Kidney (tissue), 14 donors: ENCODE data around the gene NOC4L. TPM values are rescaled to one million over a fixed set of nuclear protein-coding genes. Genes with fewer than 3 reads are reported as not detected.

Experiments
- DNase-seq, 5 donors: peaks; one replicate each; pipeline ENCODE4 v3.0.0-alpha.2; 2013 to 2020
- FAIRE-seq: peaks from 2 replicates; lab custom pipeline; 2012; peaks lifted over from hg19 to GRCh38; lab: Jason Lieb, UNC
- H3K27ac ChIP-seq, 2 donors: one replicate each; pipeline ENCODE4 v1.7.0; 2013; ENCODE audit warnings: low read depth in 2 of 2, low read length in 2 of 2, inconsistent platforms in 1 of 2
- H3K27me3 ChIP-seq: one replicate; pipeline ENCODE4 v1.7.1; 2013; ENCODE audit warnings: low read length, inconsistent platforms; ENCODE audit not compliant: control insufficient read depth, insufficient read depth
- H3K36me3 ChIP-seq, 3 donors: one replicate each; pipeline versions ENCODE4 v1.7.0 to v1.7.1; 2013; ENCODE audit warnings: low read length in 3 of 3, control low read depth in 1 of 3, inconsistent platforms in 1 of 3; ENCODE audit not compliant: insufficient read depth in 3 of 3, control insufficient read depth in 2 of 3
- H3K4me1 ChIP-seq, 3 donors: one replicate each; pipeline versions ENCODE4 v1.7.0 to v1.7.1; 2013; ENCODE audit warnings: low read length in 3 of 3, inconsistent platforms in 1 of 3, low read depth in 1 of 3; ENCODE audit not compliant: control insufficient read depth in 2 of 3, insufficient read depth in 2 of 3
- H3K4me3 ChIP-seq, 3 donors: one replicate each; pipeline versions ENCODE4 v1.7.0 to v1.8.1; 2013; ENCODE audit warnings: low read length in 3 of 3, control low read depth in 1 of 3, inconsistent platforms in 1 of 3
- H3K9ac ChIP-seq, 3 donors: one replicate each; pipeline versions ENCODE4 v1.7.0 to v1.7.1; 2013; ENCODE audit warnings: low read length in 3 of 3, control low read depth in 1 of 3, inconsistent platforms in 1 of 3
- H3K9me3 ChIP-seq, 3 donors: one replicate each; pipeline versions ENCODE4 v1.7.0 to v1.7.1; 2013; ENCODE audit warnings: low read length in 3 of 3, control low read depth in 1 of 3, inconsistent platforms in 1 of 3; ENCODE audit not compliant: control insufficient read depth in 2 of 3, insufficient read depth in 1 of 3
- intact Hi-C: fragments of 100-400 bp; cut with DNase I; formaldehyde crosslinking; loops from one replicate; pipeline ENCODE4 v1.11.1; 2022
- polyA plus RNA-seq: library from polyadenylated mRNA; stranded (reverse); fragments of 350-450 nt; fragmentation: Illumina TruSeq; extraction: RNeasy Lipid Tissue Mini Kit (QIAGEN cat#74804); gene quantifications from one replicate; pipeline ENCODE4 v1.2.3, GENCODE V29; 2014; ENCODE audit warnings: low read depth, low replicate concordance; ENCODE audit not compliant: insufficient read depth
- total RNA-seq: library from RNA; stranded (reverse); fragmentation: NEBNext Ultra II Directional; extraction: Animal tissue kit (Norgen Biotek cat#: 25700); gene quantifications from one replicate; pipeline ENCODE4 v1.2.1, GENCODE V29; 2021
- TF ChIP-seq, protein P1 (sequence below): IDR thresholded peaks from 3 replicates; pipeline ENCODE4 v1.5.1; 2012; ENCODE audit warnings: mild to moderate bottlenecking, moderate library complexity, borderline replicate concordance; ENCODE audit not compliant: insufficient read depth; ENCODE audit errors: extremely low read depth
- donor health status: control.
- donor health status: control.
- donor health status: control.
- donor health status: control.
- donor health status: control.
- donor health status: DM: yes; HTN: yes; CAD: no.
- donor health status: Normal renal cell carcinoma (clear cell type).

Gene NOC4L
- total and polyA plus RNA-seq, 2 donors from 2014 or later: 20.0 to 22.3 TPM

DNA sequence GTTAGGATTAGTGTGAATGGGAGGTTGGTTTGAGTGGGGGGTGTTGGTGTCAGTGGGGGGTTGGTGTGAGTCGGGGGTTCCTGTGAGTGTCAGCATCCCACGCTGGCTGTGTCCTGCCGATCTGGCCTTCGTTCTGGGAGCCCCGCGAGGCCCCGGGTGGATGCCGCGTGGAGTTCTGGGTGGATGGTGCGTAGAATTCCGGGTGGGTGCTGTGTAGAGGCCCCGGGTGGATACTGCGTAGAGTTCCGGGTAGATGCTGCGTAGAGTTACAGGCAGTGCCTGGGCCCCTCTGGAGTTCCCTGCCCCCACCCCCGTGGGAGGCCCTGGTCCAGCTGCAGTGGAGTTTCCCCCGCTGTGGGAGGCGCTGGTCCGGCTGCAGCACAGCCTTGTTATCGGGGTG lies 8.7 kb downstream of the NOC4L start:
- Histone ChIP-seq H3K27me3 (peaks cover 7% of the 10 kb centered on the region), H3K36me3 (peaks cover 13 to 25% (median 20%) of the 10 kb centered on the region in 3 donors), H3K9me3 (peaks cover 0 to 14% (median 0%) of the 10 kb centered on the region in 3 donors), H3K27ac (no peak overlapping the region), H3K4me1 (peaks cover 0 to 5% (median 5%) of the 10 kb centered on the region in 3 donors), H3K9ac (no peak overlapping the region), H3K4me3 (no peak overlapping the region)
- intact Hi-C loops: no loop called here
- TF ChIP-seq, protein P1, sequence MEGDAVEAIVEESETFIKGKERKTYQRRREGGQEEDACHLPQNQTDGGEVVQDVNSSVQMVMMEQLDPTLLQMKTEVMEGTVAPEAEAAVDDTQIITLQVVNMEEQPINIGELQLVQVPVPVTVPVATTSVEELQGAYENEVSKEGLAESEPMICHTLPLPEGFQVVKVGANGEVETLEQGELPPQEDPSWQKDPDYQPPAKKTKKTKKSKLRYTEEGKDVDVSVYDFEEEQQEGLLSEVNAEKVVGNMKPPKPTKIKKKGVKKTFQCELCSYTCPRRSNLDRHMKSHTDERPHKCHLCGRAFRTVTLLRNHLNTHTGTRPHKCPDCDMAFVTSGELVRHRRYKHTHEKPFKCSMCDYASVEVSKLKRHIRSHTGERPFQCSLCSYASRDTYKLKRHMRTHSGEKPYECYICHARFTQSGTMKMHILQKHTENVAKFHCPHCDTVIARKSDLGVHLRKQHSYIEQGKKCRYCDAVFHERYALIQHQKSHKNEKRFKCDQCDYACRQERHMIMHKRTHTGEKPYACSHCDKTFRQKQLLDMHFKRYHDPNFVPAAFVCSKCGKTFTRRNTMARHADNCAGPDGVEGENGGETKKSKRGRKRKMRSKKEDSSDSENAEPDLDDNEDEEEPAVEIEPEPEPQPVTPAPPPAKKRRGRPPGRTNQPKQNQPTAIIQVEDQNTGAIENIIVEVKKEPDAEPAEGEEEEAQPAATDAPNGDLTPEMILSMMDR: no peak
- DNase-seq: peak in 2 of 5 donors; percentile 65 to 75
- no peak for FAIRE-seq

DNA sequence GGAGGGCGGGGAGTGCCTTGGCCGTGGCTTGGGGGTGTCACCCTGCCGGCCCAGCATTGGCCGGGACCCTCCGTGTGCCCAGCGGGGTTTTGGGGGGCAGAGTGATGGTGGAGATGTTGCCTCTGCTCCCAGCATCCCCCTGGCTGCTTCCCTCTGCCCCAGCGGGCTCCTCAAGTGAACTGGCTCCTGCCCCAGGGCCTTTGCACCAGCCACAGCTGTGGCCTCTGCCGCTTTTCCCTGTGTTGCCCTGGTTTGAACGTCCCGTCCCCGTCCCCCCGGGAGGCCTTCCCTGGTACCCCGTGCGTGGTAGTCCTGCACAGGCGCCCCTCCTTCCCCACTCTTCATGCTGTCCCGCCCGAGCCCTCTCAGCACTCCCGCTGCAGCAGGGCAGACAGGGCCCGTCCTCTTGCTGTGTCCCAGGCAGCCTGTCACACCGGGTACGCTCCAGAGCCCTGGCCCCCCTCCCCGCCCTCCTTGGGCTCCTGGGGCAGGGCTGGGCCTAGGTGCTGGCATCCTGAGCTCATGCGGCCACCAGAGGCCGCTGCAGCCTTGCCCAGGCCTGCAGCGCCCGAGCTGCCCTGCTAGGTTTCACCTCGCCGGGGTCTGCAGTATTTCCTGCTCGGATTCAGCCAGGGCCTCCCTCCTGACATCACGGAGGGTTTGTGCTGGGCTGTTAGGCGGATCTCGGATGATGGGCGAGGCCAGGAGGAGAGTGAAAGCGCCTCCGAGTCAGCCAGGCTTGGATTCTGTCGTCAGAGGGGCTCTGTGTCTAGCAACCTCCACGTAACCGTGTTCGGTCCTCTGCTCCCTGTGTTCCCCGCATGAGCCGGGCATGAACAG lies 9.5 kb downstream of the NOC4L start:
- intact Hi-C loops: no loop called here
- H3K27ac ChIP-seq: no peak overlapping the region
- peaks cover 0 to 16% (median 0%) of the 10 kb centered on the region in 3 donors for H3K9me3 ChIP-seq
- H3K9ac ChIP-seq: peak overlapping the region in 1 of 3 donors; percentile 29
- DNase-seq: peak; percentile 90 to 95 (median 94)
- H3K27me3 ChIP-seq: peaks cover 9% of the 10 kb centered on the region
- H3K4me3 ChIP-seq: peak overlapping the region in 1 of 3 donors; percentile 43
- TF ChIP-seq, protein P1: peak; percentile 92
- peaks cover 13 to 28% (median 21%) of the 10 kb centered on the region in 3 donors for H3K36me3 ChIP-seq
- no peak for FAIRE-seq
- peaks cover 0 to 5% (median 5%) of the 10 kb centered on the region in 3 donors for H3K4me1 ChIP-seq

DNA sequence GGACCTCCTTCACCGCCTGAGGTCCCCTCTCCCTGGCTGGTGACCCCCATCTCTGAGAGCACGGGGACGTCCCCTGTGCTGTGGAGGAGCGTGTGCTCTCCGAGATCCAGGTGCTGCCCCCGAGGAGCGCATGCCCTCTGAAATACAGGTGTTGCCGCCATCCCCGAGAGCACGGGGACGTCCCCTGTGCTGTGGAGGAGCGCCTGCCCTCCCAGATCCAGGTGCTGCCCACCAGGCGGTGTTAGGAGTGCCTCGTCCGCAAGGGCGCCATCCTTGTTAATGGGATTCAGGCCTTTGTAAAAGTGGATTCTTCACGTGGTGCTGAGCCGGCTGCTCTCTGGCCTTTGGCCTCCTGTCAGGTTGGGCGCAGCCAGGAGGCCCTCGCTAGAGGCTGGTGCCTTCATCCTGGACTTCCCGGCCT lies 10.1 kb downstream of the NOC4L start:
- DNase-seq (peak in 3 of 5 donors; percentile 42 to 62 (median 43)), FAIRE-seq (no peak)
- peak overlapping the region in 1 of 3 donors; percentile 29 for H3K9ac ChIP-seq
- H3K27ac ChIP-seq: no peak overlapping the region
- TF ChIP-seq, protein P1: no peak
- peaks cover 0 to 16% (median 0%) of the 10 kb centered on the region in 3 donors for H3K9me3 ChIP-seq
- intact Hi-C loops: no loop called here
- peaks cover 0 to 5% (median 5%) of the 10 kb centered on the region in 3 donors for H3K4me1 ChIP-seq
- peaks cover 9% of the 10 kb centered on the region for H3K27me3 ChIP-seq
- peak overlapping the region in 1 of 3 donors; percentile 43 for H3K4me3 ChIP-seq
- peaks cover 13 to 28% (median 21%) of the 10 kb centered on the region in 3 donors for H3K36me3 ChIP-seq
